BE2C (cell line): ENCODE data around the gene EDN3.
"Not testable (repeated sequence)": the region's sequence is repeated elsewhere in the genome, so short reads cannot be mapped to it uniquely, and the experiment has no call there.

Source experiments
- DNase-seq: peaks from one replicate; pipeline ENCODE4 v3.0.0-alpha.2; 2020
- H3K27me3 ChIP-seq: fragments of 250-450 bp; sonication (Bioruptor Pico); 2 replicates; pipeline ENCODE4 v1.5.1; 2020; ENCODE audit warnings: mild to moderate bottlenecking
- H3K36me3 ChIP-seq: fragments of 250-450 bp; sonication (Bioruptor Pico); 2 replicates; pipeline ENCODE4 v1.5.1; 2020; ENCODE audit warnings: mild to moderate bottlenecking
- H3K4me1 ChIP-seq: fragments of 250-450 bp; sonication (Bioruptor Pico); 2 replicates; pipeline ENCODE4 v1.5.1; 2020
- H3K4me3 ChIP-seq: 2 replicates; pipeline ENCODE4 v1.5.1; 2011; ENCODE audit warnings: low read depth, low read length
- H3K9me3 ChIP-seq: fragments of 250-450 bp; sonication (Bioruptor Pico); 2 replicates; pipeline ENCODE4 v1.5.1; 2020
- CTCF ChIP-seq: IDR thresholded peaks from 2 replicates; pipeline ENCODE4 v1.5.1; 2012; ENCODE audit warnings: mild to moderate bottlenecking, low read depth, low read length

Gene EDN3

DNA sequence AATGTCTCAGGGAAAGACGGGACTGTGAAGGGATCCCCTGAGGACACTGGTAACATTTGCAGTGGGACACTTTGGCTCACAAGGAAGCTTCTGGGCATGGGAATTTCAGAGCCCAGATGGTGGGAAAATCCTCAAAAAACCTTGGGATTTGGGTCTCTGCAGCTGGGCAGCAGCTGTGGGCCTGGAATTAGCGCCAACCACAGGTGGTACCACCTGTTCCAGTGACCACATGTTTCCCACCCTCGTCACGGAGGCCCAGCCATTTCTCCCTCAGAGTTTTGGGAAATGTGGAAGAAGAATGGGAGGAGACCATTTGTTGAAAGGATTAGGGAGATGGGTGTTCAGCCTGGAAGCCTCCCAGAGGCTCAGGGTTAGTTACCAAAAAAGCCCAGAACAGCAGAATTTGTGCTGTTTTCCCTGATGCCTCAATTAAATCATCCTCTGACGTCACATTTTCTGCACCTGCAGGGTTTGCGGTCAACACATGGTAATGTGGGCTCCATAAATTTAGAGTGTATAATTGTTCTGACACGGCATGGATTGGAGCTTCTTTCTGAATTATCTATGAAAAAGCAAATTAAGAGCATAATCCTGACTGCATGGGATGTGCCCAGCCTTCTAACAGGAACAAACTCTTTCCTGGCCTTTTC lies 34.4 kb downstream of the EDN3 start:
- Histone ChIP-seq H3K9me3 (no peaks in the 10 kb centered on the region), H3K27me3 (no peaks in the 10 kb centered on the region), H3K4me1 (no peaks in the 10 kb centered on the region; the same call in 1 of the 2 replicates), H3K4me3 (no peak overlapping the region), H3K36me3 (no peaks in the 10 kb centered on the region)
- TF ChIP-seq CTCF, result no peak
- DNase-seq, result no peak

- no peak for TF ChIP-seq CTCF
- H3K36me3 ChIP-seq, result no peaks in the 10 kb centered on the region
- no peak overlapping the region for H3K4me3 ChIP-seq
- no peak for DNase-seq
- H3K27me3 ChIP-seq, result no peaks in the 10 kb centered on the region
- H3K4me1 ChIP-seq, result no peaks in the 10 kb centered on the region; the same call in 1 of the 2 replicates
- H3K9me3 ChIP-seq, result no peaks in the 10 kb centered on the region
These were observed 35.0 kb downstream of the EDN3 start for GRCh38 chr20:59335377-59335776.

DNA sequence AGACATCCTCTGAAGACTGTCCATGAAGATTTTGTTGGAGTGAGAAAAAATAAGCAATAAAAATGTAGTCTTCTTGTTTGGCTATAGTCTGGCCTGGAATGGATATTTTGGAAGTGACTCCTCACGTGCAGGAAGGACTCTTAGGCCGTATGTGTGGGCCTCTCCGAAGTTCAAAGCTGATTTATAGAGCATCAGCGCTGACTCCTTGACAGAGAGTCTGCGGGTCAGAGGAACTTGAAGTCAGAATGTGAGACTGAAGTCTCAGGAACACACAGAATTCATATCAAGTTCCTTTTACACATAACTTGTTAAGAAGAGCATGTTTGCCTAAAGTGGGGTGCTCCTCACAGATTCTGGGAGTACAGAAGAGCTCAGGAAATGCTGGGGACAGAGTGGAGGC lies 36.1 kb downstream of the EDN3 start:
- H3K4me3 ChIP-seq, result no peak overlapping the region
- H3K9me3 ChIP-seq, result no peaks in the 10 kb centered on the region
- no peaks in the 10 kb centered on the region for H3K36me3 ChIP-seq
- DNase-seq, result no peak
- no peaks in the 10 kb centered on the region for H3K27me3 ChIP-seq
- H3K4me1 ChIP-seq, result no peaks in the 10 kb centered on the region; the same call in 1 of the 2 replicates
- TF ChIP-seq CTCF, result no peak

- not testable (repeated sequence) for H3K36me3 ChIP-seq, H3K4me3 ChIP-seq, H3K27me3 ChIP-seq, H3K9me3 ChIP-seq, H3K4me1 ChIP-seq, DNase-seq
These were observed 38.0 kb downstream of the EDN3 start for GRCh38 chr20:59338444-59338843.

GRCh38 chr20:59340201-59340885 lies 39.9 kb downstream of the EDN3 start:
- DNase-seq, result no peak
- H3K9me3 ChIP-seq, result peaks cover 3% of the 10 kb centered on the region; the same call in 1 of the 2 replicates
- TF ChIP-seq CTCF, result no peak
- no peaks in the 10 kb centered on the region for H3K27me3 ChIP-seq
- no peaks in the 10 kb centered on the region for H3K36me3 ChIP-seq
- no peaks in the 10 kb centered on the region for H3K4me1 ChIP-seq
- H3K4me3 ChIP-seq, result no peak overlapping the region

DNA sequence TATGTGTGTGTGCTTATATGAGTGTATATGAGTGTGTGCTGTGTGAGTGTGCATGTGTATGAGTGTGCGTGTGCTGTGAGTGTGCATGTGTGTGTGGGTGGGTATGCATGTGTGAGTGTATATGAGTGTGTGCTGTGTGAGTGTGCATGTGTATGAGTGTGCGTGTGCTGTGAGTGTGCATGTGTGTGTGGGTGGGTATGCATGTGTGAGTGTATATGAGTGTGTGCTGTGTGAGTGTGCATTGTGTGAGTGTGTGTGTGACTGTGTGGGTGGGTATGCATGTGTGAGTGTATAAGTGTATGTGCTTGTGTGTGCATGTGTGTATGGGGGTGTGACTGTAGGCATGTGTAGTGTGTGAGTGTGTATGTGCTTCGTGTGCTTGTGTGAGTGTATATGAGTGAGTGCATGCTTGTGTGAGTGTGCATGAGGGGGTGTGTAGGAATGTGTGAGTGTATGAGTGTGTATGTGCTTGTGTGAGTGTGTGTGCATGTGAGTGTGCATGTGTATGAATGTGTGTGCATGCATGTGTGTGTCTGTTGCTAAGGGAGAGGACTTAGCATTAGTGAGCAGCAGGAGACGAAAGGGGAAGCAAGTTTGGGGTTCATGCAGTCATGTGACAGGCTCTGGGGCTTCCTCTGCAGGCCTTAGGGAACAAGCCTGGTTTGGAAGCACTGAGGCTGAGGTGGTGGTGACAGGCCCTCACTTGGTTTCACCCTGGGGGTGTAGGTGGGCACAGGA lies 41.0 kb downstream of the EDN3 start:
- H3K4me1 ChIP-seq, H3K36me3 ChIP-seq, H3K9me3 ChIP-seq, H3K27me3 ChIP-seq, H3K4me3 ChIP-seq, DNase-seq: not testable (repeated sequence)
